ENCODE measurements around the gene ZNF76.
"Not testable (repeated sequence)": the region's sequence is repeated elsewhere in the genome, so short reads cannot be mapped to it uniquely, and the experiment has no call there.

The ZNF76 gene

DNA sequence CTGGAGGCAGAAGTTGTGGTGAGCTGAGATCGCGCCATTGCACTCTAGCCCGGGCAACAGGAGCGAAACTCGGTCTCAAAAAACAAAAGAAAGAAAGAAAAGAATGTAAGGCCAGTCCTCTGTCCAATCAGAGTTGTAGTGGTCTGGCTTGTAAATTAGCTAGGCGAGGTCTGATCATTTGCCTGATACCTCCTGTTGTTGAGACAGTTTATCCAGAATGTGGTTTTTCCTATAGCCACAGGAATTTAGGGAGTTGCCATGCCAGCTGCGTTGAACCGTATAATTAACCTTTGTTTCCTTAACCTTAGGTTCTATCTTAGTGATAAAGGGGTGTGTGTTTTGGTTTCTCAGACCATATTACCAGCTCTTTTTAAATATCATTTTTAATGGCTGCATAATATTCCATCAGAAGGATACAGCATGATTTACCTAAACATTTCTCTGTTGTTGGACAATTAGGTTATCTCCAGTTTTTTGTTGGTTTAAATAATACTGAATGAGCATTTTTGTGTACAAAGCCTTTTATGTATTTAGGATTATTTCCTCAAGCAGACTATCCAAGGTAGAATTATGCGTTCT is 71.1 kb downstream of the ZNF76 start:
- DNase-seq (ENCODE audit: low spot score): no peak

DNA sequence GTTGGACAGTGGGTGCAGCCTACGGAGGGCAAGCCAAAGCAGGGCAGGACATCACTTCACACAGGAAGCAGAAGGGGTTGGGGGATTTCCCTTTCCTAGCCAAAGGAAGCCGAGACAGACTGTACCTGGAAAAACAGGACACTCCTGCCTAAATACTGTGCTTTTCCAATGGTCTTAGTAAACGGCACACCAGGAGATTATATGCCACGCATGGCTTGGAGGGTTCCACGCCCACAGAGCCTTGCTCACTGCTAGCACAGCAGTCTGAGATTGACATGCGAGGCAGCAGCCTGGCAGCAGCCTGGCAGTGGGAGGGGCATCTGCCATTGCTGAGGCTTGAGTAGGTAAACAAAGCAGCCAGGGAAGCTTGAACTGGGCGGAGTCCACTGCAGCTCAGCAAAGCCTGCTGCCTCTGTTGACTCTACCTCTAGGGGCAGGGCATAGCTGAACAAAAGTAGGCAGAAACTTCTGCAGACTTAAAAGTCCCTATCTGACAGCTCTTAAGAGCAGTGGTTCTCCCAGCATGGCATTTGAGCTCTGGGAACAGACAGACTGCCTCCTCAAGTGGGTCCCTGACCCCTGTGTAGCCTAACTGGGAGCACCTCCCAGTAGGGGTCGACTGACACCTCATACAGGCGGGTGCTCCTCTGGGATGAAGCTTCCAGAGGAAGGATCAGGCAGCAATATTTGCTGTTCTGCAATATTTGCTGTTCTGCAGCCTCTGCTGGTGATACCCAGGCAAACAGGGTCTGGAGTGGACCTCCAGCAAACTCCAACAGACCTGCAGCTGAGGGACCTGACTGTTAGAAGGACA is 72.7 kb downstream of the ZNF76 start:
- not testable (repeated sequence) for DNase-seq (ENCODE audit: low spot score)

DNA sequence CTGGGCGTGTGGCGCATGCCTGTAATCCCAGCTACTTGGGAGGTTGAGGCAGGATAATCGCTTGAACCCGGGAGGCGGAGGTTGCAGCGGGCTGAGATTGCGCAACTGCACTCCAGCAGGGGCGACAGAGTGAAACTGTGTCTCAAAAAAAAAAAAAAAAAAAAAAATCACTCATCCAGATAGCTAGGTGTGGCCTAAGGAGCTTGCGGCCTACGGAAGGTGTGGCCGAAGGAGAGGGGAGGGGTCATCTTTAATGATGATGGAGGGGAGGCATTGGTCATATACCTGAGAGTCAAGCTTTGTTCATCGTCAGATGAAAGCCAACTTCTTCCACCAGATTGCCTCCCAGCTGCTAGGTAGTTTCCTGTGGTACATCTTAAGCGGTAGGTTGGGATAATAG is 82.0 kb downstream of the ZNF76 start:
- no peak for DNase-seq (ENCODE audit: low spot score)

DNA sequence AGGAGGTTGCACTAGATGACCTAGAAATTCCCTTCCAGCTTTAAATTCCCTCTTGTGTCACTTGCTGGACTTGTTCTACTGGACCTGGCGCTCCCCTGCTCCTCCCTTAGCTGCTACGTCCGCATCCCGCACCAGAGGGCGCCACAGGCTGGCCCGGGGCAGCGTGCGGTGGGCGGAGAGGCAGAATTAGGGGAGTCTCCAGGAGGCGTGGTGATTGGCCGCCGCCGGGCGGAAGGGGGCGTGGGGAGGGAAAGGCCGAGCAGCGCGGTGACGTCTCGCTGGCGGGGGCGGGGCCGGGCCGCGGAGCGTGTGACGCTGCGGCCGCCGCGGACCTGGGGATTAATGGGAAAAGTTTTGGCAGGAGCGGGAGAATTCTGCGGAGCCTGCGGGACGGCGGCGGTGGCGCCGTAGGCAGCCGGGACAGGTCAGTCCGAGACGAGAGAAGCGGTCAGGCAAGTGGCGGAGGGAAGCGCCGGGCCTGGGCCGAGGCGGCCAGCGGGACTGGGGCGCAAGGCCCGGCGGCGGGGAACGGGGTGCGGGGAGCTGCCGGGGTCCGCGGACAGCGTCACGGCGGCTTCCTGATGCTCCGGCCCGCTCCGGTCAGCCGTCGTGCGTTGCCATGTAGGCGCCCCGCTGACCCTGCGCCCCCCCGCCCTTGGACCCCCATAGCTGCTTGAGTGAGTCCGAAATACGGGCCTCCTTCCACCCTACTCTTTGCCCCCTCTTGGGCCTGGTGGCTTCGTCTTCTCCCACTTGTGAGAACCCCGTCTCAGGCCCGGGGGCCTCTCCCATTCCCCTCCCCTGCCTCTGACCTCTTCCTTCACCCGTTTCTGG is 82.9 kb downstream of the ZNF76 start, which contains the start of gene PPARD:
Gene PPARD (plus strand): TSS at position 301 of the 834 bp plus-strand sequence. CDS start 68,530 bp downstream, outside the sequence.
- peak; percentile 98 for DNase-seq (ENCODE audit: low spot score)

DNA sequence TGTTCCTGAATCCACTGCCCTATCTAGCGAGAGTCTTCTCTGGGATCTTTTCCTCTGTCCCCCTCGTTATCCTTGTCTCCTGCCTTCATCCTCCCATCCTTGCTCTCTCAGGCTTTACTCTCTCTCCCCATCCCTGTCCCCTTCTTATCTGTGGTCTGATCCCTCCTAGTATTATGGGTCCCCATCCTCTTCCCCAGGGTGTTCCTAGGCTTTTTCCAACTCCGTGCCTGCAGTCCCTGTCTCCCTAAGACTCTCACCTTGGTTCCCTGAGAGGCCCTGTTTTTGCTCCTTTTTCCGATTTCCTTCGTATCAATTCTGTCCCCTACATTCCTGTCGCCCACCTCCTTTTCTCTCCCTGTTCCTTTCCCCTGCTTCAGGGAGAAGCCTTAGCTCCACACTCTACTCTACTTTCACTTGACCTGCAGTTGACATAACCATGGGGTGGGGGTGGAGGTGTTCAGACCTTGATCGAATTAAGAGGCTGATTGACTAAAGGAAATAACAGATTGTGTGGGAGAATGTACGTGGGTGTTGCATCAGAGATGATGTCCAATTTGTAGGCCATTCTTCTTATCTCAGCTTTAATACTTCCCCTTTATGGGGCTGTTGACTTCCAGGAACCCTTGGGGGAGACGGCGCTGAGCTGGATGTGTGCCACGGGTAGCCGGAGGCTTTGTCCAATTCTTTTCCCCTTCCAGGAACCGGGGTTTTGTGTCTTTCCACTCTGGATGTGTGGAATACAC is 83.7 kb downstream of the ZNF76 start:
- peak; percentile 35 for DNase-seq (ENCODE audit: low spot score)

DNA sequence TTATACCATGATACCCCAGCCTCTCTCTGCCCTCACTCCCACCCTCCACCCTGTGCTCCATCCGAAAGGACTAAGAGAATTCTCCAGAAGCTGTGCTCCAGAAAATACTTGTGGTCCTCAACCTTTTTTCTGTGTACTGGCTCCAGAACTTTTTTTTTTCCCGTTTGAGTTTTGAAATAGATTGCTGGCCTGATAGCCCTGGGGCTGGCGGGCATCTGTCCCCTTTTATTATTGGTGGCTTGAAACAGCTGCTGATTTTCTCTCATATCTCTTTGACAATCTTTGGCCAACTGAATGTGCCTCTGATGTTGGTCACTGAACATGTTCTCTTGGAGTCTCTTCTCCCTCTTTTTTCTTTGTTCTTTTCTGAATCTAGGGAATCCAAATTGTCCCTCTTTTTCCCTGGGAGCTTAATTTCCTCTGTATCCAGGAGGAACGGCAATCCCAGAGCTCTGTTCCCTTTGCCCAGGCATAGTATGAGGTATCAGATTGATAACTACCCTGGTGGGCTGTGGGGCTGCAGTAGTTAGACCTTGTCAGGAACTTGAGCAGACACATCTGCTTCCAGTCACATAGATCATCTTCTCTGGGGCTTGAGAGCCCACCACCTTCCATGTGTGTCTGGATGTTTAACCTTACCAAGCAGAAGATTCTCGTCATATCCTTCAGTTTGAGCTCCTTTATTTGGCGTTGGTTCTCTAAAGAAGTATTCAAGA is 84.5 kb downstream of the ZNF76 start:
- no peak for DNase-seq (ENCODE audit: low spot score)
